HepG2 (cell line): ENCODE results near the gene ZNRF3. TPM values are rescaled to one million over a fixed set of nuclear protein-coding genes. Genes with fewer than 3 reads are reported as not detected.

Experiments used
- AGO1 ChIP-seq: fragments of 200-400 bp; formaldehyde crosslinking; IDR thresholded peaks from 2 replicates; pipeline ENCODE4 v1.6.1; 2017; ENCODE audit warnings: mild to moderate bottlenecking, low read depth, low read length, moderate library complexity; ENCODE audit not compliant: poor library complexity, severe bottlenecking
- ARHGAP35 ChIP-seq: sonication (generic); formaldehyde crosslinking; IDR thresholded peaks from 2 replicates; pipeline ENCODE4 v1.9.0; 2022; ENCODE audit warnings: mild to moderate bottlenecking, inconsistent platforms, moderate library complexity, missing genetic modification reagents, borderline replicate concordance
- CEBPB ChIP-seq: IDR thresholded peaks from 2 replicates; pipeline ENCODE4 v1.6.1; 2011; ENCODE audit warnings: low read depth, low read length, improper control_type of control experiment, borderline replicate concordance
- ETS1 ChIP-seq: sonication (generic); formaldehyde crosslinking; IDR thresholded peaks from 2 replicates; pipeline ENCODE4 v1.4.0; 2020; ENCODE audit warnings: missing genetic modification reagents
- FLYWCH1 ChIP-seq: sonication (generic); formaldehyde crosslinking; IDR thresholded peaks from 2 replicates; pipeline ENCODE4 v1.8.1; 2023; ENCODE audit warnings: mild to moderate bottlenecking, missing genetic modification reagents
- HES4 ChIP-seq: sonication (generic); formaldehyde crosslinking; IDR thresholded peaks from 2 replicates; pipeline ENCODE4 v1.9.0; 2021; ENCODE audit warnings: mild to moderate bottlenecking, missing genetic modification reagents, borderline replicate concordance
- JUN ChIP-seq: sonication (generic); formaldehyde crosslinking; IDR thresholded peaks from 2 replicates; pipeline ENCODE4 v1.4.0; 2020; ENCODE audit warnings: mild to moderate bottlenecking, missing genetic modification reagents
- MAFF ChIP-seq: IDR thresholded peaks from 2 replicates; pipeline ENCODE4 v1.6.1; 2011; ENCODE audit warnings: low read depth, low read length, improper control_type of control experiment
- NFIB ChIP-seq: sonication (generic); formaldehyde crosslinking; IDR thresholded peaks from 2 replicates; pipeline ENCODE4 v1.9.0; 2021; ENCODE audit warnings: missing genetic modification reagents, mild to moderate bottlenecking, borderline replicate concordance
- NR2F6 ChIP-seq, 2 experiments: IDR thresholded peaks; 2 replicates each; pipeline ENCODE4 v1.6.1; 2016; ENCODE audit warnings: antibody characterized with exemption in 1 of 2, mild to moderate bottlenecking in 1 of 2
- PAF1 ChIP-seq: IDR thresholded peaks from 2 replicates; pipeline ENCODE4 v1.6.1; 2016; ENCODE audit warnings: missing genetic modification reagents, missing compliant biosample characterization
- POGZ ChIP-seq: sonication (generic); formaldehyde crosslinking; IDR thresholded peaks from 2 replicates; pipeline ENCODE4 v1.4.0; 2020; ENCODE audit warnings: mild to moderate bottlenecking, missing genetic modification reagents
- PPARG ChIP-seq: conservative IDR thresholded peaks from 2 replicates; pipeline ENCODE4 v1.6.1; 2016; ENCODE audit warnings: missing biosample characterization, missing genetic modification reagents
- TBX3 ChIP-seq: fragments of 450-650 bp; IDR thresholded peaks from 2 replicates; pipeline ENCODE4 v1.6.1; 2017; ENCODE audit warnings: antibody characterized with exemption, mild to moderate bottlenecking, inconsistent platforms, borderline replicate concordance
- ZFP1 ChIP-seq: IDR thresholded peaks from 2 replicates; pipeline ENCODE4 v1.6.1; 2016
- ZNF18 ChIP-seq: sonication (generic); formaldehyde crosslinking; IDR thresholded peaks from 2 replicates; pipeline ENCODE4 v1.8.0; 2022; ENCODE audit warnings: mild to moderate bottlenecking, missing genetic modification reagents; ENCODE audit not compliant: insufficient replicate concordance
- ZNF205 ChIP-seq: IDR thresholded peaks from 2 replicates; pipeline ENCODE4 v1.6.1; 2018; ENCODE audit warnings: missing biosample characterization, missing genetic modification reagents
- ZNF235 ChIP-seq: sonication (generic); formaldehyde crosslinking; IDR thresholded peaks from 2 replicates; pipeline ENCODE4 v1.8.1; 2023; ENCODE audit warnings: mild to moderate bottlenecking, missing genetic modification reagents, borderline replicate concordance
- ZNF276 ChIP-seq: sonication (generic); formaldehyde crosslinking; IDR thresholded peaks from 2 replicates; pipeline ENCODE4 v1.4.0; 2020; ENCODE audit warnings: mild to moderate bottlenecking, low read depth, missing genetic modification reagents
- ZNF30 ChIP-seq: sonication (generic); formaldehyde crosslinking; IDR thresholded peaks from 2 replicates; pipeline ENCODE4 v1.5.0; 2020; ENCODE audit warnings: mild to moderate bottlenecking, missing genetic modification reagents
- ZNF512 ChIP-seq: sonication (generic); formaldehyde crosslinking; IDR thresholded peaks from 2 replicates; pipeline ENCODE4 v1.4.0; 2020; ENCODE audit warnings: mild to moderate bottlenecking, missing genetic modification reagents
- ZNF557 ChIP-seq: sonication (generic); formaldehyde crosslinking; IDR thresholded peaks from 2 replicates; pipeline ENCODE4 v1.4.0; 2020; ENCODE audit warnings: missing genetic modification reagents
- ZNF577 ChIP-seq: sonication (generic); formaldehyde crosslinking; IDR thresholded peaks from 2 replicates; pipeline ENCODE4 v1.4.0; 2020; ENCODE audit warnings: mild to moderate bottlenecking, low read depth, missing genetic modification reagents, borderline replicate concordance
- ZNF747 ChIP-seq: sonication (generic); formaldehyde crosslinking; IDR thresholded peaks from 2 replicates; pipeline ENCODE4 v1.8.1; 2023; ENCODE audit warnings: missing genetic modification reagents, mild to moderate bottlenecking, borderline replicate concordance
- ZSCAN20 ChIP-seq: sonication (generic); formaldehyde crosslinking; IDR thresholded peaks from 2 replicates; pipeline ENCODE4 v1.4.0; 2020; ENCODE audit warnings: missing genetic modification reagents, mild to moderate bottlenecking, borderline replicate concordance
- polyA plus RNA-seq, 8 experiments: library from polyadenylated mRNA; depleted of rRNA in 3 of 8; stranded (reverse) in 7 of 8; unstranded in 1 of 8; fragments of >200 nt; fragmentation: Illumina TruSeq in 4 of 8; extraction: Trizol in 4 of 8; gene quantifications; 2 replicates each; pipeline versions ENCODE4 v1.2.1 to v1.2.3, GENCODE V29; 2011 to 2016; ENCODE audit warnings: low read depth in 4 of 8, missing spikeins in 1 of 8, mixed read lengths in 1 of 8; ENCODE audit not compliant: insufficient read depth in 1 of 8
- total RNA-seq, 5 experiments: library from RNA; depleted of rRNA; stranded (reverse); fragments of >200 nt; fragmentation: Illumina TruSeq; extraction: Trizol; gene quantifications; 2 replicates each; pipeline ENCODE4 v1.2.3, GENCODE V29; 2016; ENCODE audit warnings: low read depth in 1 of 5

The ZNRF3 gene
- total and polyA plus RNA-seq, 2 of the 13 experiments (the other 11 are each of a cell fraction or from before 2014, with no cell fraction given): 20.3 to 36.7 TPM

GRCh38 chr22:29030618-29031226 lies 147.3 kb downstream of the ZNRF3 start (continued):
- TF ChIP-seq AGO1: no peak
- no peak for TF ChIP-seq ZNF205 (CRISPR knock-in tag)
- no peak for TF ChIP-seq ZSCAN20
- TF ChIP-seq CEBPB: no peak
- TF ChIP-seq FLYWCH1 (CRISPR knock-in tag): no peak
- TF ChIP-seq ZNF276 (CRISPR knock-in tag): no peak
- TF ChIP-seq ZNF557 (CRISPR knock-in tag): 0 out of 2 replicates have a peak, but pooled peaks have one; percentile 76
- no peak for TF ChIP-seq ARHGAP35 (CRISPR knock-in tag)
- no peak for TF ChIP-seq PAF1 (CRISPR knock-in tag)
- no peak for TF ChIP-seq ZNF30 (CRISPR knock-in tag)
- 0 out of 2 replicates have a peak, but pooled peaks have one; percentile 42 for TF ChIP-seq ZNF747 (CRISPR knock-in tag)
- TF ChIP-seq NR2F6 (IDR thresholded peaks at IDR 0.05): peak; percentile 82
- peak; percentile 95 for TF ChIP-seq NR2F6 (CRISPR knock-in tag; IDR thresholded peaks at IDR 0.05)
- TF ChIP-seq TBX3: no peak
- no peak for TF ChIP-seq ZNF577 (CRISPR knock-in tag)
- no peak; the same call in 1 of the 2 replicates for TF ChIP-seq HES4 (CRISPR knock-in tag)
- no peak for TF ChIP-seq MAFF
- no peak for TF ChIP-seq ZNF512 (CRISPR knock-in tag)
- peak; percentile 56 for TF ChIP-seq PPARG (CRISPR knock-in tag)
- TF ChIP-seq JUN (CRISPR knock-in tag): no peak
- TF ChIP-seq ZFP1 (CRISPR knock-in tag): no peak
- TF ChIP-seq ZNF18 (CRISPR knock-in tag): no peak
- TF ChIP-seq ZNF235 (CRISPR knock-in tag): peak; percentile 67; the same call in 1 of the 2 replicates
- TF ChIP-seq ETS1: no peak
- peak; percentile 78 for TF ChIP-seq POGZ (CRISPR knock-in tag)
- TF ChIP-seq NFIB: no peak
